Epidermal melanocyte (primary cell): Measurements from ENCODE around the gene ABLIM2.

ENCODE experiments used
- DNase-seq: peaks from one replicate; pipeline ENCODE4 v3.0.0; 2011; ENCODE audit warnings: low spot score; ENCODE audit not compliant: insufficient read length

Gene ABLIM2

DNA sequence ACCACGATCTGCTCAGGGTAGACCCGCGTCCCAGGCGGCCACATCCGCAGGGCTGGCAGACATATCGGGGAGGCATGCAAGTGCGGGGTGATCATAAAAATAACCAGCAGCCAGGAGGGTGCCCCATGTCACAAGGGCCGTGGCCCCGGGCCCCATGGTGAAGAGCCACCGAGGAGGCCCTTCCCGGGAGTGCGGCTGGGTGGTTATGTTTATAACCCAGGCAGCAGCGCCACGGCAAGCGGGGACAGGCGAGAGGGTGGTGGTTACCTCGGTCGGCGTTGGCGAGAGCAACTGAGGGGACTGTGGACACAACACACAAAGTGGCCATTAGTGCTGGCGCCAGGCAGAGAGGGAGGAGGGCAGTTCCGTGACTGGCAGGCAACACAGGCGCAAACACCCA, 126.2 kb downstream of the ABLIM2 start:
- DNase-seq = no peak

DNA sequence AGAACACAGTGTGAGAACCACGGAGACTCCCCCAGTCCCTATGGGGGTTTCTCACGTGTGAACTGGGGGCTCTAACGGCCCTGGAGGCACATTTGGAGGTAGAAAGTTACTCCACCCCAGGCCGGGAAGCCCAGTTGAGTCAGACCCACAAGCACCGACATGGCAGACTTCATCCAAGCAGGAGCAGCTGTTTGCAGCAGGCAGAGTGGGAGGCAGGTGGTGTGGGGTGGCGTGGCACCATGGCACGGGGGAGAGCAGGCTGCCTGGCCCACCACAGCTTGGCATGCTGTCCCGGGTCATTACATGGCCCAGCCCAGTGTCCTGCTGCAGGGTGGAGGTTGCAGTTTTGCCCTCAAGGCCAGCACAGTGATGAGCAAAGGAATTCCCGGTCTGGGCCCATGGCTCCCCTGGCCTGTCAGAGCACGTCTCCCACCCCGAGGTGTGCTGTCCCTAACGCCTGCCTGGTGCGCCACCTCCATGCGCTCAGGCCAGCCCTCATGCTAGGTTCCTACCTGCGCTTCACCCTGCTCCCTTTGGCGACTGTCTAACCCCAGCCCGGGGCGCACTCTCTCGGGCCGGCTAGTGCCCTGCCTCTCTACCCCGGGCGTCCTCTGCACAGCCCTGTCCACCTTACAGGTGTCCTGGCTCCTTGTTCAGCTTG, 128.4 kb downstream of the ABLIM2 start:
- DNase-seq = no peak

DNA sequence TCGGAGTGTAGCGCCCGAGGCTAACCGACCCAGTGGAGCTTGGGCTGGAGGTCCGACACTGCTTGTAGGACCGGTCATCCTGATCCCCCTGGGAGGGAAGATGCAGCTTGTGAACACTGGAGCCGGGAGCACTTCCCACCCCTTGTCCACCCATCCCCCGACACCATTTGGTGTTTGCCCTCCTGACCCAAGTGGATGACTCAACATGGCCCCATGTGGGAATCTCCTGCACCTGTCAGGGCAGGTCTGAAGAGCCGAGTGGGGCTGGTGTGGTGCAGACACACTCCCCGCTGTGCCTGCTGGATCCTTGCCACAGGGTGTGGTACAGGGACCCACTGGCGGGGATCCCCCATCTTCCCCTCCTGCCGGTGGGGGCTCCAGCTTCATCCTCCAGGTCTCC, 128.9 kb downstream of the ABLIM2 start:
- no peak for DNase-seq

DNA sequence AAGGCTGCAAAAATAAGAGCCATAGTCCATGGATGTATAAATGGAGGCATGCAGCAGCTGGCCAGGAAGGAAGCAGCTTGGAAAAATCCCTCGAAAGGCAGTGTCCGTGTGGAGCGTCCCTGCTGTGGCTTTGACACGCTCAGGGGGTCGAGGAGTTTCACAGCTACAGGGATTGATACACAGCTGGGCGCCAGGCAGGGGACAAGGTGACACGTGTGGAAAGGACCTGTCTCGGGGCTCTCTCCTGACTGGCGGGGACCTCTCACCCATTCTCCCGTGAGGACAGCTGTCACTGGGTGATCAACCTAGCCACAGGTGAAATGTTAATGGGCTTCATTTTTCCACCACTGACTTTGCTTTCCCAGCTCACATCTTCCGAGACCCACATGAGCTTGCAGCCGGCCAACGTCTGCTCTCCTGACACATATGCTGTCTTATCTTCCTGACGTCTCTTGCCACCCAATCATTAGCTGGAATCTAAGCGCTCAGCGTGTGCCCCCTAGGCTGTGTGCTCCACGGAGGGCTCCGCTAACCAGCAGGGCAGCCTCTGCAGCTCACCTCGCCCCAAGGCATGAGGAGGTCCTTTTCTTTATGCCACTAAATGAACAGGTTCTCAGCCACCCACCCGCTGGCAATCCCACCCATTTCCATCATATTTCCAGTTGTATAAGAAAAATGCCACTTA, 129.6 kb downstream of the ABLIM2 start:
- no peak for DNase-seq

DNA sequence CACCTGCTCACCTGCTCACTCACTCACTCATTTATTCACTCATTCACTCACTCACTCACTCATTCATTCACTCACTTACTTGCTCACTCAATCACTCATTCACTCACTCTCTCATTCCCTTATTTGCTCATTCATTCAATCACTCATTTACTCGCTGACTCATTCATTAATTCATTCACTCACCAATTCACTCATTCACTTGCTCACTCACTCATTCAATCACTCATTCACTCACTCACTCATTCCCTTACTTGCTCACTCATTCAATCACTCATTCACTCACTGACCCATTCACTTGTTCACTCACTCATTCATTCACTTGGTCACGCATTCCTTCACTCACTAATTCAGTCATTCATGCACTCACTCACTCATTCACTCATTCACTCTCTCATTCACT, 130.2 kb downstream of the ABLIM2 start:
- no peak for DNase-seq

DNA sequence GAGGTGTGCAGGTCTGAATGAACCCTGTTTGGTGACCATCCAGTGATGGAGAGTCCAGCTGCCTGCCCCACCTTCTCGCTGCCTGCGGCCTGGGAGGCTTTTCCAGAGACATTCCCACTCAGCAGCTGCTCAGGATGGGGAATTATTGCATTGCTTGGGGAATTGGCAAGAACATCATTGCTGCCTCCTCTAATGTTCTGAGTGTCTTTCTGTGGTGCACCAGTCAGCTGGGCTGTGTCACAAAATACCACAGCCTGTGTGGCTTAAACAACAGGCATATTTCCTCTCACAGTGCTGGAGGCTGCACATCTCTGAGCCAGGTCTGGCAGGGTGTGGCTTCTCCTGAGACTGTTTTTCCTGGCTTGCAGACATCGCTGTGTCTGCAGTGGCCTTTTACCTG, 132.2 kb downstream of the ABLIM2 start:
- no peak for DNase-seq

DNA sequence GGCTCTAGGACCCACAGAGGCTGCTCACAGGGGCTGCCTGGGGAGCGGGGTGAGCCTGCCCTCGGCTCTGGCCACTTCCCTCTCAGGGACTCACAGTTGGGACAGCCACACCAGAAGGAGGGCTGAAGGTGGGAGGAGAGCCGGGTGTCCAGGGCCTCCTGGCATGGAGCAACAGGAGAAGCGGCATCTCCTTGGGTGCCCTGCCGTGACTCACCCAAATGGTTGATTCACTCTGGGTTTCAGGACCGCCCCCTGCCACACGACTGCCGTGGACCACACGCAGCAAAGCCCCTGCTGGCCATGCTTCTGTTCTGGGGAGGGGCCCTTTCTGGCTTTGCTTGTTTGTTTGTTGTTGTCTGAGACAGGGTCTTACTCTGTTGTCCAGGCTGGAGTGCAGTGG, 132.9 kb downstream of the ABLIM2 start:
- no peak for DNase-seq

DNA sequence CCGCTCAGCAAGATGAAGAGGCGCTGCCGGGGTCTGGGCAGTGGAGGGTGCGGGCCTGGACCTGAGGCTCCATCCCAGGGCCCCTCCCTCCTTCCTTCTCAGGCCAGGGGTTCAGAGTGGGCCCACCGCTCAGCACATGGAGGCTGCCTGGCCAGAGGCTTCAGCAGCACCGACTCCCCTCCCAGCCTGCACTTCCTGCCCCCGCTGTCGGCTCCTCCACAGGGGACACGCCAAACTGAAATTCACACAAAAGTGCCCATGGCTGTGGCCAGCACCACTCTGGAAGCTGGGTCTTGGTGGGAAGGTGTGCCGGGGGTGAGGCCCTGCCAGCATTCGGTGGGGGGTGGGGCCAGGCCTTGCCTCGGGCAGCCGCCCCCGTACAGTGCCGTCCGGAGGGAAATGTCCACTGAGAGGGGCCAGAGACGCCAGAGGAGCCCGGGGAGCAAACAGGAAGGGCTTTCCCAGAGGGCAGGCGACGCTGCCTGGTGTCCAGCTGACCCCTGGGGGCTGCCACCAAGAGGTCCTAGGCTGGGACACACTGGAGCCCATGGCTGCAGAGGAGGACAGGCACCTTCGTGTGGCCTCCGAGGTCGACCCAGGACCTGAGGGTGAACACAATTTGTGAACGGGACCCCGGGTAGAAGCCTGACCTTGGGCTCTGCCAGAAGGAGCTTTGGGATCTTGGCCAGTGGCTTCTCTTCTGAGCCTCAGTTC, 134.4 kb downstream of the ABLIM2 start:
- DNase-seq = no peak

DNA sequence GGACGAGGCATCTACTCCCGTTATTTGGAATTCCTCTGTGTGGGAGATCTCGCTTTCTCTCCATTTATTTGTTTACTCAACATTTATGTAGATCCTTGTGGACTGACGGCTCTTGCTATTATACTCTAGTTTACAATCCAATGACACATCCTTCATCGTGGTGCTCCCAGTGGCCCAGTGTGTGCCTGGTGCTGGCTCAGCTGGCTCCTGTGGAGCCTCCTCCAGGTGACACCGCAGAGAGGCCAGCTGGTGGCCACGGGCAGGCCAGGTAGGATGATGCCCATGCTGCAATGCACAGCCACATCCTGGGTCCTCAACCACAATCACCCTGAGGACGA, 134.9 kb downstream of the ABLIM2 start:
- DNase-seq = no peak

DNA sequence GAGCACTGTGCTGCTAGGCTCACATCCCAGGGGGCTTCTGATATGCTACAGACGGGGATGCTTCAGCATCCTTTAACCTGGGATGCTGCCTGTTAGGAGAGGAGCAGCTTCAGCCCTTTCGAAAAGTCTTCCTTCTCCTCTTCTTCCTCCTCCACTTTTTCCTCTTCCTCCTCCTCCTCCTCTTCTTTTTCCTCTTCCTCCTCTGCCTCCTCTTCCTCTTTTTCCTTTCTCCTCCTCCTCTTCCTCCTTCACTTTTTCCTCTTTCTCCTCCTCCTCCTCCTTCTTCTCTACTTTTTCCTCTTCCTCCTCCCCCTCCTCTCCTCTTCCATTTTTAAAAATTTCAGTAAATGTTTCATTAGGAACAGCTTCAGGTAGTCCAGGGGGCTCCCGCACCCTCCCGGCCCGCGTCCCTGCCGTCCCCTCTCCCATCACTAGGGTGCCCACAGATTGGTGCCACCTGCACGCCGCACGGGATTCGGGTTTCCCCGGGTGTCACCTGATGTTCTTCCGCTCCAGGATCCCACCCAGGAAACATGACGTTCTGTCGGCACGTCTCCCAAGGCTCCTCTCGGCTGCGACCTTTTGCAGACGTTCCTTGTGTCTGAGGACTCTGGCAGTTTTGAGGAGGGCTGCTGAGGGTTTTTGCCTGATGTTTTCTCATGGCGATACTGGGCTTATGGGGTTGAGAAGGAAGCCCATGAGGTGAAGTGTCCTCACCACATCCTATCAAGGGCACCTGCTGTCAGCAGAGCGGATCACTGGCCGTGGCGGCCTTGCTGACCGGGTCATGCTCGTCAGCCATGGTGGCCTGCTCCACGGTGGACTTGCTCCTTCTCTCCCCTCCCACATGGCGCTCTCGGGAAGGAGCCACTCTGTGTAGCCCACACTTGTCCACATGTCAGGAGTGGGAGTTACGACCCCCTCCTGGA, 135.6 kb downstream of the ABLIM2 start:
- no peak for DNase-seq

DNA sequence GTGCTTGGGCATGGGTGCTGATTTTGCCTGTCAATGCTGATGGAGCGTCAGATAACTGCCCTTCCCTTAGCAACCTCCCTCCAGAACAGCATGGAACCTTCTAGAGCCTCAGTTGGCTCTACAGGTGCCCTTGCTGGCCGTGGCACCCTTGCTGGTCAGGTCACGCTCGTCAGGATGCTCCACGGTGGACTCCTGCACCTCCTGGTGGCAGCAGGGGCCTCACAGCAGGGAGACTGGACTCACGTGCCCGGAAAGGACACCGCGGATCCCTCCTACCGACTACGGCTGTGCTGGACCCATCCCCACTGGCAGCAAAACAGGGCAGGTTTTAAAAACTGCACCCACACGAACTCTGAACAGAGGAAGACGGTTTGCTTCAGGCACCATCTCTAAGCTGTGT, 136.8 kb downstream of the ABLIM2 start:
- no peak for DNase-seq

DNA sequence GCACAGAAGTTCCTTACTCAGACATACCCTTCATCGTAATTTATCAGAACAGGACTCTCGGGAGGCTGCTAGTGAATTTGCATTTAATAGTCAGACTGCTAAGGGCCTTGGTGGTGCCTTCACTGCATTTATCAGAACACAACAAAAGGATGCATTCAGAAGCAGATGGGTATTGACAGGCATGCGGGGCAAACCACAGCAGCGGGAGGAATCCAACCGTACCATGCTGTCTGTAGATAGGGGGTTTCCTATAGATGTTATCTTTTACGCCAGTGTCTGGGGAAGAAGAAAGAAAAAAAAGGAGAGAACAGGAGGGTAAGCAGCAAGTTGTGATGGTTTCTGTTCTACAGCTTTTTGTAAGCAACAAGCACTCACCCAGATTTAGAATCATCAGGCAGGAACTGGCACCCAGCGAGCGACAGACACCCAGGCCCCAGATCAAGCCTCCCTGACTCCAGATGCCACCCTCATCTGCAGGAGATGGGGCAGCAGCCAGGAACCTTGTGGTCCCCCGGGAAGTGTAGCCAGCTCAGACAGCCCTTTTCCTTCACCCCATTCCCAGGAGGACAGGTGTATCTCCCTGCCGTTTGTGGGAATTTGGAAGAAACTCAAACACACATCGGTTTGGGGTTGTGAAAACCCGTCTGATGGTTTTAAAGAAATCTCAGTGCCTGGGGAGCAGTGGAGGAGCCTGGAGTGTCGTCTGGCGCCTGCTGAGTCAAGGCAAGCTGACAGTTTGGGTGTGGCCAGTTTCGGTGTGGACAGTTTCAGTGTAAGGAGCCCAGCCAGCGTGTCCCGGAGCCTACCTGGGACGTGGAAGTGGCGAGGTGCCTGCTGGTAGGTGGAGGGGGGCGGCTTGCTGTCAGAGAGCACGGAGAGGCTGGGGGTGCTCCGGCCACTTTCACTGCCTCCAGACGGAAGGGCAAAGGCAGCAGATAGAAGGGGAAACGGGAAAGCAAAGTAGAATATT, 138.9 kb downstream of the ABLIM2 start:
- DNase-seq = no peak

DNA sequence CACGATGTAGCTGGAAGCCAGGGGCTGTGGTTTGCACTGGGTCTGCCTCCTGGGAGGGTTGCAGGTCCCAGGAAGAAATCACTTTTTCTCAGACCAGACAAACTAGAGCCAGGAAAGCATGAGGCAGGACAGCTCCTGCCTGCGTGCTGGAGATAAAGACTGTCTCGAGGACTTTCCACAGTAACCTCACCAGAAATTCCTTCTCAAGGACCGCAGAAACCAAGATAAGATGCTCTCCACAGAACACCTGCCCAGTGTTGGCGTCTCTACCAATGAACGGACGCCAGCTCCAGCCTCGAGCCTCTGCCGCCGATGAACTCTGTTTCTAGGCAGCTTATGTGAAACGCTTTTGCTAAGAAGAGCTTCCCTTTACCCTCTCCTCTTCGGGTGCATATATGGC, 142.1 kb downstream of the ABLIM2 start:
- DNase-seq = no peak

DNA sequence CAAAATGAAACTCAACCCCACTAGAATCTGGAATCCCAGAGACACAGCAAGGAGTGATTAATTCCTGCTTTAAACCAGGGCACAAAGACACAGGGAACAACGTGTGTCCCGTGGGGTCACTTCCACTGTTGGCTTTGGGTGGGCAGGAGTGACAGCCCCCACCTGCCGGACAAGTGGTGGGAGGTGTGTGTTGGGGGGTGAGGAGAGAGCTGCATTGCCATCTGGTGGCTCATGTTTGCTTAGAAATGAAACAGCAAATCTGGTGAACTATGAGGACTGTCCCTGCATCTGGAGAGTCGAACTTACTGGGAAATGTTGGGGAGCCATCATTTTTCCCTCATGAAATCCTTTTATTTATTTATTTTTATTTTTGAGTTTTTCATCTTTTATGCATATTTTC, 143.1 kb downstream of the ABLIM2 start:
- no peak for DNase-seq

DNA sequence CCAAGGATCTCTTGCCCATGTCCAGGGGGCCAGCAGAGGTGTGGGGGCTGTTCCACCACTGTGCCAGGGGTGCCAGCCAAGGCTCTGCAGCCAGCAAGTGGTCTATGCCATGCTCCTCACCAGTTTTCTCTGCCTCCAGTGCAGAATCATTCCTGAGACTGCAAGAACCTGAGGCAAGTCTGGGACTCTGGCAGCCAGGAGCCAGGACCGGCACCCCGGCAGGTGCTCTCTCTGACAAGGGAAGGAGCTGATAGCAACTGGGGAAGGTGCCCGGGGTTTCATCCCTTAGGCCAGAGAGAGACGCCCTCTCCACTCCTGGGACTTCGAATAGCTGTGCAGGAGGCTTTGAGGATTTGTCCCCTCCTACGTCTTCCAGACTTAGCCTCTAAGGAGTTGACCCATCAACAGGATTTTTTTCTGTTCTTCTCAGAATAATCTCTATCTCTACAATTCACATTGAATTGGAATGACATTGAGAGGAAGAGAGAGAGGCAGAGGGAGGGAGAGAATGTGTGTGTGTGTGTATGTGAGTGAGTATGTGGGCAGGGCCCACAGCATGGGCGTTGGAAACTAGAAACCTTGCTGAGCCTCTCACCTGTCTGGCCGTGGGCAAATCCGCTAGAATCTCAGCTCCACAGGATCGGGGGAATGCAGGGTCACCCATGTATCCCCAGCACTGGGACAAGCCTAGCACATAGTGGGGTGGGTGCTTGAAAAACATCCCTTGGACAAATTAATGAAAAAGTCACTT, 144.5 kb downstream of the ABLIM2 start:
- DNase-seq = no peak

DNA sequence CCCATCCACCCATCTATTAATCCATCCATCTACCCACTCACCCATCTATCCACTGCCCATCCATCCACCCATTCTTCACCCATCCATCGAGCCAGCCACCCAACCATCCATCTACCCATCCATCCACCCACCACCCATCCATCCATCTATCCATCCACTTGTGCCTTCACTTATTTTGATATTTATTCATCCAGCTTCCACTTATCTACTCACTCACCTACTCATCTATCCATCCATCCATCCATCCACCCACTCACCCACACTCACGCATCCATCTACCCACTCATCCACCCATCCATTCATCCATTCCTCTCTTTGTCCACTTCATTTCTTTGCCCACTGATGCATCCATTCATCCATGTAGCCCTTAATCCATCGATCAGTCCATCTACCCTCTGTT, 146.1 kb downstream of the ABLIM2 start:
- DNase-seq = no peak

DNA sequence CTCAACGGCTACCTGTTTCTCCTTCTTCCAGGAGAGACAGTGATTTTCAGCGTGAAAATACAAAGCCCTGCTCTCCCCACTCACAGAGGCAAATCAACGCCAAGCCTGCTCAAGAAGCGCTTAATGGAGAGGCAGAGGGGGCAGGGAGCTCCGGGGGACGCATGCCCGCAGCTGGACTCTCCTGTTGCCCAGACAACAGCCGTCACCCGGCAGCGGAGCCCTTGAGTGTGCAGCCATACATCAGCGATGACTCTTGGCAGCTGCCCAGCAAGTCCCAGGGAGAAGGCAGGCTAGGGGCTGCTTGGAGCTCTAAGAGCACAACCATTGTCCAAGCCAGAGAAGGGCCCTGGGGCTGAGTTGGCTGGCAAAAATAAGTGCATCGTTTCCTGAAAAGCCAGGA, 148.0 kb downstream of the ABLIM2 start:
- DNase-seq = peak; percentile 71

DNA sequence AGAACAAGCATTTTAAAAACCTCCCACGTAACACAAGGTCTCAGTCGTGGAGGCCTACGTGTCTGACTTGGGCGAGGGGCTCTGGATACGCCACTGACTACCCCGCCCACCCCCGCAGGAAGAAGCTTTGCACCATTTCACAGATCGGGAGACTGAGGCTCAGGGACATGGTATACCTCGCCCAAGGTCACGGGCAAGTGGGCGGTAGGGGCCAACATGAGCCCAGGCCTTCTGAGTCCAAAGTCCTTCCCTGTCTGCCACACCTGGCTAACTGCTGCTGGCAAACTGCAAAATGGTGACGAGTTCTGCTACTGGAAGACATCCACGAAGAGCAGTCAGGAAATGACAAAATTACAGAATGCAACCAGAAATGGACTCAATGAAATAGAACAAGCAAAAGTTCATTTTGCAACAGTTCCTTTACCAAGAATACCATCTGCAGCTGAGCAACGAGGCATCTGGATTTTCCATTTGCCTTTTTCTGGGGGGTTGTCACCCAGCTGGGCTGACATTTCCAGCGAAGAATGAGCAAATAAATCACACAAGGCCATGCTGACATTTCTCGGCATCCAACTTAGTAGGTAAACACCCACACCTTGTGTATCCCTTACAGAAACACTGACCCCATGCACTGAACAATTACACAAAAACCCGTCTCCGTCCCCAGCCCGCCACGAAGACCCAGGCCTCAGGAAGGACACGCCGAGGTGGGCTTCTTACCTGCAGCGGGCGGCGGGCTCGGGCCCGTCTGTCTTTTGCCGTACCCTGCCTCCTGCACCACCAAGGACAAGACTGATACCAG, 148.7 kb downstream of the ABLIM2 start:
- no peak for DNase-seq

DNA sequence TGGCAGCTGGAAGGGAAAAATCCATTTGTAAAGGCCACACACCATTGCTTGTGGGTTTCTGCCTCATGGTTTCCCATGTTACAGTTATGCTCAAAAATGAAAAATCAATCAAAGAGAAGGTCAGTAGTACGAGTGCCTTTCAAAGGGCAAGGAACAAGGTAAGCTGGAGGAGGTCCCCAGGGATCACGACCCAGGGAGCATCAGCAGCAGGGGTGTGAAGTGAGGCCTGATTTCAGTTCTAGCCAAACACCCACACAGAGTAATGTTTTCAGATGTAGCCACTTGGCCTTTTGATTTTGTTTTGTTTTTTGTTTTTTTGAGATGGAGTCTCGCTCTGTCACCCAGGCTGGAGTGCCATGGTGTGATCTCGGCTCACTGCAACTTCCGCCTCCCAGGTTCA, 149.5 kb downstream of the ABLIM2 start:
- DNase-seq = no peak
